GM12878 (cell line): ENCODE data around the gene SOX4.

Experiments
- POLR2AphosphoS5 ChIP-seq: IDR thresholded peaks from 2 replicates; pipeline ENCODE4 v1.6.1; 2011; ENCODE audit warnings: mild to moderate bottlenecking, low read length, inconsistent platforms
- RB1 ChIP-seq: fragments of 450-650 bp; formaldehyde crosslinking; IDR thresholded peaks from 2 replicates; pipeline ENCODE4 v1.6.1; 2017; ENCODE audit warnings: mild to moderate bottlenecking, borderline replicate concordance
- TF ChIP-seq, protein P1 (sequence below), 3 experiments: IDR thresholded peaks in 2 of 3; conservative IDR thresholded peaks in 1 of 3; 2 replicates each; pipeline ENCODE4 v1.5.1; 2011; ENCODE audit warnings: low read depth in 3 of 3, low read length in 3 of 3, mild to moderate bottlenecking in 3 of 3, control low read depth in 2 of 3, moderate library complexity in 2 of 3, inconsistent platforms in 1 of 3, mixed read lengths in 1 of 3; ENCODE audit not compliant: control insufficient read depth in 2 of 3, insufficient read depth in 1 of 3; ENCODE audit errors: extremely low read depth in 1 of 3
- TF ChIP-seq, protein P2 (sequence below): fragments of 450-650 bp; IDR thresholded peaks from 2 replicates; pipeline ENCODE4 v1.6.1; 2017; ENCODE audit warnings: mild to moderate bottlenecking, low read depth, inconsistent platforms; ENCODE audit not compliant: poor library complexity, severe bottlenecking

DNA sequence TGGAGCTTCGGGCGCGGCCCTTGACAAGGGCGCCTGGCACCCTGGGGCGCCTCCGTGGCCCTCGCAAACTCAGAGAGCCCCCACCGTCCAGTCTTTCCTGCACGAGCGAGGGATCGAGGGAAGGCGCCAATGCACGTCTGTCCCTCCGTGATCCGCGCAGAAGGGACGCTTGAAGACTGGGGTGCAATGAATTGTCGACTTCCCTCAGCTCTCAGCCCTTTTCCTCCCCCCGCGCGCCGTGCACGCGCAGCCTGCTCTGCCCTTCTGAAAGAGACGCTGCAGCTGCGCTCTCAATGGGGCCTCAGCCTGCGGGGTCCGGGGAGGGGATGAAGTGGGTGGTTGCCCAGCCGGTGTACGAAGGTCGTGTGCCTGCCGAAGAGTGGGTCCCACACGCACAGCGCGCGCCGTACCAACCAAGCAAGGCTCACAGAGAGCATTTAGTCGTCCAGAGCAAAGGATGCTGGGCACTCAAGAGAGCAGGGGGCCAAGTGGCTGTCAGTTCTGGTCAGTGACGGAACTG, 5.5 kb upstream of the SOX4 start:
- no peak for TF ChIP-seq RB1
- TF ChIP-seq, protein P1, sequence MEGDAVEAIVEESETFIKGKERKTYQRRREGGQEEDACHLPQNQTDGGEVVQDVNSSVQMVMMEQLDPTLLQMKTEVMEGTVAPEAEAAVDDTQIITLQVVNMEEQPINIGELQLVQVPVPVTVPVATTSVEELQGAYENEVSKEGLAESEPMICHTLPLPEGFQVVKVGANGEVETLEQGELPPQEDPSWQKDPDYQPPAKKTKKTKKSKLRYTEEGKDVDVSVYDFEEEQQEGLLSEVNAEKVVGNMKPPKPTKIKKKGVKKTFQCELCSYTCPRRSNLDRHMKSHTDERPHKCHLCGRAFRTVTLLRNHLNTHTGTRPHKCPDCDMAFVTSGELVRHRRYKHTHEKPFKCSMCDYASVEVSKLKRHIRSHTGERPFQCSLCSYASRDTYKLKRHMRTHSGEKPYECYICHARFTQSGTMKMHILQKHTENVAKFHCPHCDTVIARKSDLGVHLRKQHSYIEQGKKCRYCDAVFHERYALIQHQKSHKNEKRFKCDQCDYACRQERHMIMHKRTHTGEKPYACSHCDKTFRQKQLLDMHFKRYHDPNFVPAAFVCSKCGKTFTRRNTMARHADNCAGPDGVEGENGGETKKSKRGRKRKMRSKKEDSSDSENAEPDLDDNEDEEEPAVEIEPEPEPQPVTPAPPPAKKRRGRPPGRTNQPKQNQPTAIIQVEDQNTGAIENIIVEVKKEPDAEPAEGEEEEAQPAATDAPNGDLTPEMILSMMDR (IDR thresholded peaks at IDR 0.05 in 2 of 3, conservative IDR thresholded peaks at IDR 0.05 in 1 of 3; ENCODE audit: control insufficient read depth in 2 of 3, extremely low read depth in 1 of 3, insufficient read depth in 1 of 3, low read depth in 3 of 3, low read length in 3 of 3) = no peak
- no peak for TF ChIP-seq POLR2AphosphoS5
- TF ChIP-seq, protein P2, sequence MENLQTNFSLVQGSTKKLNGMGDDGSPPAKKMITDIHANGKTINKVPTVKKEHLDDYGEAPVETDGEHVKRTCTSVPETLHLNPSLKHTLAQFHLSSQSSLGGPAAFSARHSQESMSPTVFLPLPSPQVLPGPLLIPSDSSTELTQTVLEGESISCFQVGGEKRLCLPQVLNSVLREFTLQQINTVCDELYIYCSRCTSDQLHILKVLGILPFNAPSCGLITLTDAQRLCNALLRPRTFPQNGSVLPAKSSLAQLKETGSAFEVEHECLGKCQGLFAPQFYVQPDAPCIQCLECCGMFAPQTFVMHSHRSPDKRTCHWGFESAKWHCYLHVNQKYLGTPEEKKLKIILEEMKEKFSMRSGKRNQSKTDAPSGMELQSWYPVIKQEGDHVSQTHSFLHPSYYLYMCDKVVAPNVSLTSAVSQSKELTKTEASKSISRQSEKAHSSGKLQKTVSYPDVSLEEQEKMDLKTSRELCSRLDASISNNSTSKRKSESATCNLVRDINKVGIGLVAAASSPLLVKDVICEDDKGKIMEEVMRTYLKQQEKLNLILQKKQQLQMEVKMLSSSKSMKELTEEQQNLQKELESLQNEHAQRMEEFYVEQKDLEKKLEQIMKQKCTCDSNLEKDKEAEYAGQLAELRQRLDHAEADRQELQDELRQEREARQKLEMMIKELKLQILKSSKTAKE = no peak
